GM19023 (cell line): ENCODE results near the gene AFF3.
"Not testable (repeated sequence)": the region's sequence is repeated elsewhere in the genome, so short reads cannot be mapped to it uniquely, and the experiment has no call there.

Source experiments
- ATAC-seq: cut with Tn5 transposase; IDR thresholded peaks from one replicate; pipeline ENCODE4 v1.9.1; 2021; ENCODE audit warnings: mild to moderate bottlenecking, moderate library complexity; ENCODE audit not compliant: unreplicated experiment

AFF3 gene

DNA sequence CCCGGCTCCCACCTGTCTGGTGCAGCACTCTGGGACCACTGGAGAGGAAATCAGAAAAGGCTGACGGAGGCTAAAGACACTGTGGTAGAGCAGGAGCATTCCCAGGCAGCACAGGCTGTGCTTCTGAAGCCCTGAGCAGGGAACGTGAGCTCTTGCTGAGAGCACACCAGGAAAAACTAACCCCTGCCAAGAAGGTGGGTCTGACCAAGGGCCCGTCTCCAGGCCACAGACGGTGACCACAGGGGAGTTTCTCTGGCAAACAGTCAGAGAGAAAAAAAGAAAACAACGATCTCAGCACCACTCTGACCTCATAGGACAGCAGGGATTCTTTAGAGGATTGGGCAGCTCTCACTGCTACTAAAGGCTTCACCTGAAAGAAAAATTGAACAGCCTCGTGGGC, 201.4 kb downstream of the AFF3 start:
- ATAC-seq = no peak

DNA sequence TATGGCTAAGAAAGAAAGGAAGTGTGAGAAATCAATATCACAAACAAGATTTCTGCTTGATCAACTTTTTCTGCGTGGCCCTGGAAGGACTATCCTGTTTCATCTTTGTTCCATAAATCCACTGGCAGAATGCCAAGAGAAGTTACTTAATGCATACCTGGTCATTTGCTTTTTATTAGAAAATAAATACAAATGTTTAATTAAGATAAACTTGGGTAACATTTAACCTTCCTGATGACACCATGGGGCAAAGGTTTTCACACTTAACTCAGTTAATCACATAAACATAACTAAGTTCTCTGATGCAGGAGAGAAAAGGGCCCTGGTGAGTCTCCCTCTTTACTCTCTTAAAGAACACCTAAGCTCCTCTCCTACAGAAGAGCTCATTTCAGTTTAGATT, 203.3 kb downstream of the AFF3 start:
- no peak for ATAC-seq

GRCh38 chr2:99938250-99938649, 204.1 kb downstream of the AFF3 start:
- ATAC-seq = no peak

- ATAC-seq = no peak
These were observed 206.3 kb downstream of the AFF3 start for GRCh38 chr2:99936065-99936464.

DNA sequence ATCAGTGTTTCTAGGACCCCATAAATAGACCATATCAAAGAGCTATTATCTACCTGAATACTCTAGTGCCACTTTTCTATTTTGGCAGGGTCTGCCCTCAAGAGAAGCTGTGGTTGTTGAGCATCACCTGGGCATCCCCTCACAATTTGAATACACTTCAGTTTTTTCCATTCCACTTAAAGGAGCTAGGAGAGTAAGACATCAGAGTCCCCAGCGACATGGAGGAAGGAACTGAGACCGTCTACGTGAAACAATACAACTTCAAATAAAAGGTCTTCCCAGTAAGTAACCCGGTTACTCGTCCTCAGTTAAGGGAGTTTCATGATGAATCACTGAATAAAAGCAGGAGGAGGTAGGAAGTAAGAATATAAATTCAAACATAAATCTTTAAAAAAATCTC, 206.7 kb downstream of the AFF3 start:
- ATAC-seq = no peak

GRCh38 chr2:99933894-99934650, 208.3 kb downstream of the AFF3 start:
- no peak for ATAC-seq

GRCh38 chr2:99933491-99933890, 208.9 kb downstream of the AFF3 start:
- ATAC-seq = not testable (repeated sequence)

- ATAC-seq = no peak
These were observed 213.8 kb downstream of the AFF3 start for GRCh38 chr2:99928470-99929053.

DNA sequence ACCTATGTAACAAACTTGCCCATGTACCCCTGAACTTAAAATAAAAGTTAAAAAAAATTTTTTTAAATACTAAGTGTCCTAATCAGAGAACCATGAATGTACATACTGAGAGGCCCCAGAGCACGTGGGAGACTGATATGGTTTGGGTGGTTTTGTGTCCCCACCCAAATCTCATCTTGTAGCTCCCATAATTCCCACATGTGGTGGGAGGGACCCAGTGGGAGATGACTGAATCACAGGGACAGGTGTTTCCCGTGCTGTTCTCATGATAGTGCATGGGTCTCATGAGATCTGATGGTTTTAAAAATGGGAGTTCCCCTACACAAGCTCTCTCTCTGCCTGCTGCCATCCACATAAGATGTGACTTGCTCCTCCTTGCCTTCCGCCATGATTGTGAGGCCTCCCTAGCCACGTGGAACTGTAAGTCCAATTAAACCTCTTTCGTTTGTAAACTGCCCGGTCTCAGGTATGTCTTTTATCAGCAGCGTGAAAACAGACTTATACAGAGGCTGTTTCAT, 214.6 kb downstream of the AFF3 start:
- not testable (repeated sequence) for ATAC-seq

DNA sequence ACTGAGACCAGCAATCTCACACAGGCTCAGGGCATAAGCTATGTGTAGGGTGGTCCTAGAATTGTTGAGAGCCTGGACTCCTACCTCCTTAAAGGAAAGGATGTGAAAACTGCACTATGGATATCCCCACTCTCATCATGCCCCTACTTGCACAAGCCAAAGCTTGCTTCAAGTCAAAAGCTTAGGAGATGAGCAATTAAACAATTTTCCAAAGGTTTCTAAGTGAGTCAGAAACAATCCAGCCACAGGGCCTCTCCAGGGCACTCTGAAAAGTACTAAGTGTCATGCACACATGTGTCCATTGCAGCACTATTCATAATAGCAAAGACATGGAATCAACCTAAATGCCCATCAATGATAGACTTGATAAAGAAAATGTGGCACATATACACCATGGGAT, 215.4 kb downstream of the AFF3 start:
- ATAC-seq = no peak

- ATAC-seq = no peak
These were observed 216.4 kb downstream of the AFF3 start for GRCh38 chr2:99925960-99926359.

- no peak for ATAC-seq
These were observed 219.7 kb downstream of the AFF3 start for GRCh38 chr2:99922664-99923063.

- ATAC-seq = no peak
These were observed 220.5 kb downstream of the AFF3 start for GRCh38 chr2:99921903-99922302.

- no peak for ATAC-seq
These were observed 224.0 kb downstream of the AFF3 start for GRCh38 chr2:99918389-99918788.

DNA sequence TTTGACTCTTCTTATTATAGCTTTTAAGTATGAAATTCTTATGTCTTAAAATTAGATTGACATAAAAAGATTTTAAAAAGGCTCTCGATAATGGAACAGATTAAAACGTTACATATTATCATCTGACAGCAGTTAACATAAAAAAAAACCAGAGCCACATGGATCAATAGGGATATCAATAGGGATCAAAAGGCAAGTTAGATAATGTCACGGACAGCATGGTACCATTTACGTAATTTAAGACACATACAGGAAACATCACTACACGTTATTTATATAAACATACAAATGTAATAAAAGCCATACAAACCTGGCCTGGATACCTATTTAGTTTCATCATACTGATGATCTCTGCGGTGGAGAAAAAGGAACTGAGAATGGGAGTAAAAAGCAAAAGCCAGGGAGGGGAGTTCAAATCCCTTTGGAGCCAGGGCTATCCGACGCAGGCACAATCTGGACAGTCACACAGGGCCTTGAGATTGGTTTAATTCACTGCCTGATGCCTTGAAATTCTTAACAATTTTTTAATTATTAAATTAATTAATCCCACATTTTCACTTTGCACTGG, 227.2 kb downstream of the AFF3 start:
- ATAC-seq = no peak

- ATAC-seq = no peak
These were observed 230.7 kb downstream of the AFF3 start for GRCh38 chr2:99911736-99912135.

GRCh38 chr2:99910902-99911301, 231.5 kb downstream of the AFF3 start:
- ATAC-seq = no peak

DNA sequence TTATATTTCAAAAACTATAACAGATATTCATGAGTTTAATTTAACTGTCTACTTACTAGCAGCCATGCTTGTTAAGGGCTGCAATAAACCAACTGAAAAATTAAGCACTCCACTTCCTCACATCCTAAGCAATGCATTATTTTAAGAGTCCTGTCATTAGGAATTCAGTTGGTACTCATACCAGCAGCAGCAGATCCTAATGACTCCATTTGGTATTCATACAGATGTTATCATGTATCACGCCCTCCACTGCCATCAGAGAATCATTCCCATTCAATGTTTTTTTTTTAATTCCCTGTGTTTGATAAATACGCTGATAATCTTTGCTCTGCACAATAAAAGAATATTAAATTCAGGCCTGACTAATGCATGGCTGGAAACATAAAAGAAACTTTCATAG, 236.8 kb downstream of the AFF3 start:
- no peak for ATAC-seq

- no peak for ATAC-seq
These were observed 237.4 kb downstream of the AFF3 start for GRCh38 chr2:99905025-99905424.

GRCh38 chr2:99903981-99904380, 238.4 kb downstream of the AFF3 start:
- ATAC-seq = no peak

DNA sequence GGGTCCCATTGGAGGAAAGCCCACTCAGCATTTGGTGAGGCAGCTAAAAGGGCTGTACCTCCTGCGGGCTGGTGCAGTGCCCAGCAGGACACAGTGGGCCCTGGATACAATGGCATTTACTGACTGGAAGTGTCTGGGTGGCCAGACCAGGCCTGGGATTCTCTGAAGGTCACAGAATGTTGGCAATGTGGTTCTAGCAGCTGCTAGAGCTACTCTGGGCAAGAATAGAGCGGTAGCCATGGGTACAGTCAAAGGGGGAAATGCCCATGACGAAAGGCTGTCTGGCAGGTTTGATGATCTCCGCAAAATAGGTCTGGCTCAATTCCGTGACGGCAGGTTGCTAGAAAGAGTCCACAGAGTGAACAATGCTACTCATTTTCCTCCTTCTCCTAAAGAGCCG, 241.8 kb downstream of the AFF3 start:
- ATAC-seq = no peak

DNA sequence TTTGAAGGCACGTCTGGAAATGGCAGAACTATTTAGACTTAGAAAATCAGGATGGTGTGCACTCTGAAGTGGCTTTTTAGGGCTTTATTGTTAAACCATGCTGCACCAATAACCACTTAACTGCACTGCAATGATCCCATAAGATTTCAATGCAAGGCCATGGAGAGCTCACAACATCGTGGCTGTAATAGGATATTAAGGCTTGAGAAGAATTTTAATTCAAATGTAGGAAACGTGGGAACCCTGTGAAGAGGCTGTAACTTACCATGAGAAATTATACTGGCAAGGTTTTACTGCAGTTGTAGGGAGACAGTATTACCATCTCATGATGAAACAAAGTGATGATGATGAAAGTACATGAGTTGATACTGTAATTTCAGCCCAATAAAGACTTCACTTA, 242.5 kb downstream of the AFF3 start:
- ATAC-seq = no peak
